Ishikawa (cell line): ENCODE results near the gene ANGPT4.

Experiments used
- CEBPB ChIP-seq: IDR thresholded peaks from 2 replicates; pipeline ENCODE4 v1.6.1; 2012
- CREB1 ChIP-seq: IDR thresholded peaks from 2 replicates; pipeline ENCODE4 v1.6.1; 2012; ENCODE audit warnings: low read depth
- EGR1 ChIP-seq: IDR thresholded peaks from 2 replicates; pipeline ENCODE4 v1.6.1; 2012
- EP300 ChIP-seq: IDR thresholded peaks from 2 replicates; pipeline ENCODE4 v1.6.1; 2012; ENCODE audit warnings: borderline replicate concordance
- FOXM1 ChIP-seq: IDR thresholded peaks from 2 replicates; pipeline ENCODE4 v1.6.1; 2012; ENCODE audit warnings: low read depth, borderline replicate concordance
- MAX ChIP-seq: IDR thresholded peaks from 2 replicates; pipeline ENCODE4 v1.6.1; 2012
- NFIC ChIP-seq: IDR thresholded peaks from 2 replicates; pipeline ENCODE4 v1.6.1; 2012
- RAD21 ChIP-seq: IDR thresholded peaks from 2 replicates; pipeline ENCODE4 v1.6.1; 2012; ENCODE audit warnings: low read depth
- REST ChIP-seq: IDR thresholded peaks from 2 replicates; pipeline ENCODE4 v1.6.1; 2012; ENCODE audit warnings: low read depth, mild to moderate bottlenecking
- TAF1 ChIP-seq: IDR thresholded peaks from 2 replicates; pipeline ENCODE4 v1.6.1; 2012; ENCODE audit warnings: low read depth, mild to moderate bottlenecking
- TCF12 ChIP-seq: IDR thresholded peaks from 2 replicates; pipeline ENCODE4 v1.6.1; 2012; ENCODE audit warnings: low read depth
- TEAD4 ChIP-seq: IDR thresholded peaks from 2 replicates; pipeline ENCODE4 v1.6.1; 2012
- USF1 ChIP-seq: IDR thresholded peaks from 2 replicates; pipeline ENCODE4 v1.6.1; 2012
- YY1 ChIP-seq: IDR thresholded peaks from 2 replicates; pipeline ENCODE4 v1.6.1; 2012; ENCODE audit warnings: low read depth
- ZBTB7A ChIP-seq: IDR thresholded peaks from 2 replicates; pipeline ENCODE4 v1.6.1; 2012; ENCODE audit warnings: low read depth

The ANGPT4 gene

GRCh38 chr20:921068-921467 is 4.9 kb upstream of the ANGPT4 start:
- TF ChIP-seq MAX: no peak
- no peak for TF ChIP-seq REST
- no peak for TF ChIP-seq USF1
- TF ChIP-seq EP300: no peak
- TF ChIP-seq TAF1: no peak
- no peak for TF ChIP-seq EGR1
- TF ChIP-seq NFIC: no peak
- TF ChIP-seq CEBPB: no peak
- no peak for TF ChIP-seq FOXM1
- no peak for TF ChIP-seq CREB1
- no peak for TF ChIP-seq RAD21
- no peak for TF ChIP-seq ZBTB7A
- no peak for TF ChIP-seq TEAD4
- TF ChIP-seq TCF12: no peak
- no peak for TF ChIP-seq YY1

GRCh38 chr20:920311-920710 is 4.2 kb upstream of the ANGPT4 start:
- TF ChIP-seq REST: no peak
- TF ChIP-seq USF1: no peak
- no peak for TF ChIP-seq TCF12
- no peak for TF ChIP-seq EP300
- TF ChIP-seq CREB1: no peak
- no peak for TF ChIP-seq EGR1
- TF ChIP-seq CEBPB: no peak
- TF ChIP-seq MAX: no peak
- no peak for TF ChIP-seq TEAD4
- TF ChIP-seq TAF1: no peak
- no peak for TF ChIP-seq NFIC
- no peak for TF ChIP-seq YY1
- TF ChIP-seq RAD21: no peak
- no peak for TF ChIP-seq FOXM1
- no peak for TF ChIP-seq ZBTB7A

- no peak for TF ChIP-seq MAX
Measured at GRCh38 chr20:919491-919916, 3.4 kb upstream of the ANGPT4 start.

GRCh38 chr20:917416-917815 is 1.3 kb upstream of the ANGPT4 start:
- TF ChIP-seq CEBPB (no peak), USF1 (no peak), FOXM1 (no peak), ZBTB7A (no peak), YY1 (no peak)

GRCh38 chr20:916825-917224 is 691 bp upstream of the ANGPT4 start:
- no peak for TF ChIP-seq EGR1
- TF ChIP-seq USF1: no peak
- no peak for TF ChIP-seq MAX
- TF ChIP-seq YY1: no peak
- no peak for TF ChIP-seq CREB1
- TF ChIP-seq TCF12: no peak
